PC-9 (cell line): Measurements from ENCODE around the gene SLC6A3.

ENCODE experiments used
- EZH2 ChIP-seq: fragments of 200-600 bp; sonication (generic); IDR thresholded peaks from 2 replicates; pipeline ENCODE4 v1.8.0; 2017; ENCODE audit warnings: antibody characterized with exemption, low read depth
- TF ChIP-seq, protein P1 (sequence below): fragments of 200-600 bp; sonication (generic); conservative IDR thresholded peaks from 2 replicates; pipeline ENCODE4 v1.6.1; 2017; ENCODE audit warnings: mixed run types, antibody characterized with exemption, mild to moderate bottlenecking, moderate library complexity

DNA sequence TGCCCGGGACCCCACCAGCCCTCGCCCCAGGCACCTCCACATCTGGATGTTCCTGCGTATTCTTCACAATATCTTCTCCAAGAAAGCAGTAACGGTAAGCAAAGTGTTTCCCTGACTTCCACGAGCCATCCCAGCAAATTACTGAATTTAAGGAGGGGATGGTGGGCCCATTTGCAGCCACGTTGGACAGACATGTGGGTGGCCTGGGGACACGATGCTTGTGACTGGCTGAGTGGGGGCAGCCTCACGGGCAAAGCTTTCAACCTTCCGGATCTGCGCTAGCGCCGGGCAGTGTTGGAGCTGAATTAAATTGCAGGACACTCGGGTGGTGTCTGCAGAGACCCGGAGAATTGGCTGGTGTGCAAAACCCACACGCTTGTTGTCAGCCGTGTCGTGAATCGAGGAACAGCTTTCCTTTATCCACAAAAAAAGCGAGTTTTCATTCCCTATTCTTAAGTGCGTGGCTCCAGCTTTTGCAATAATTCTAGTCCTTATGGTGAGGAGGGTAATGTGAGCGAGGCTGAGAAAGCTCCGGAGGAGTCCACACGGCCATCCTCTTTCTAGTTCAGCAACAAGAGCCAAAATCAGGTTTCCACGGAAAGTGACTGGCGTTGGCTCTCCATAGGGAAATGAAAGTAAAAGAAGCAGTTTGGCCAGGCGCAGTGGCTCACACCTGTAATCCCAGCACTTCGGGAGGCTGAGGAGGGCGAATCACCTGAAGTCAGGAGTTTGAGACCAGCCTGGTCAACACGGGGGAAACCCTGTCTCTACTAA lies 82.8 kb downstream of the SLC6A3 start:
- TF ChIP-seq, protein P1, sequence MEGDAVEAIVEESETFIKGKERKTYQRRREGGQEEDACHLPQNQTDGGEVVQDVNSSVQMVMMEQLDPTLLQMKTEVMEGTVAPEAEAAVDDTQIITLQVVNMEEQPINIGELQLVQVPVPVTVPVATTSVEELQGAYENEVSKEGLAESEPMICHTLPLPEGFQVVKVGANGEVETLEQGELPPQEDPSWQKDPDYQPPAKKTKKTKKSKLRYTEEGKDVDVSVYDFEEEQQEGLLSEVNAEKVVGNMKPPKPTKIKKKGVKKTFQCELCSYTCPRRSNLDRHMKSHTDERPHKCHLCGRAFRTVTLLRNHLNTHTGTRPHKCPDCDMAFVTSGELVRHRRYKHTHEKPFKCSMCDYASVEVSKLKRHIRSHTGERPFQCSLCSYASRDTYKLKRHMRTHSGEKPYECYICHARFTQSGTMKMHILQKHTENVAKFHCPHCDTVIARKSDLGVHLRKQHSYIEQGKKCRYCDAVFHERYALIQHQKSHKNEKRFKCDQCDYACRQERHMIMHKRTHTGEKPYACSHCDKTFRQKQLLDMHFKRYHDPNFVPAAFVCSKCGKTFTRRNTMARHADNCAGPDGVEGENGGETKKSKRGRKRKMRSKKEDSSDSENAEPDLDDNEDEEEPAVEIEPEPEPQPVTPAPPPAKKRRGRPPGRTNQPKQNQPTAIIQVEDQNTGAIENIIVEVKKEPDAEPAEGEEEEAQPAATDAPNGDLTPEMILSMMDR = no peak
- TF ChIP-seq EZH2 = no peak
